GM12892 (cell line): Measurements from ENCODE around the gene CADM1.

Experiments
- POLR2A ChIP-seq: IDR thresholded peaks from 2 replicates; pipeline ENCODE4 v1.6.1; 2011; ENCODE audit warnings: low read depth, low read length, control low read depth
- POLR2AphosphoS5 ChIP-seq: IDR thresholded peaks from 2 replicates; pipeline ENCODE4 v1.6.1; 2011; ENCODE audit warnings: low read depth, low read length, control low read depth

- TF ChIP-seq POLR2AphosphoS5 (no peak), POLR2A (no peak)
Measured at GRCh38 chr11:115198321-115198741, 305.9 kb downstream of the CADM1 start.
